ENCODE data around the gene HEMK1. TPM values are rescaled to one million over a fixed set of nuclear protein-coding genes. Genes with fewer than 3 reads are reported as not detected.

Gene HEMK1
- total RNA-seq, 1 experiment from 2014 or later = 15.5 TPM

GRCh38 chr3:50534681-50535330 is 34.5 kb upstream of the HEMK1 start:
- no peaks in the 10 kb centered on the region for H3K36me3 ChIP-seq (replicated peaks; ENCODE audit: control insufficient read depth, insufficient read depth, low read length)
- DNase-seq = no peak
- no peak overlapping the region for H3K4me3 ChIP-seq (ENCODE audit: insufficient read depth, low read depth, low read length)
- peaks cover 3% of the 10 kb centered on the region for H3K27me3 ChIP-seq (ENCODE audit: control insufficient read depth, insufficient read depth, low read length)

- DNase-seq = no peak
- H3K4me3 ChIP-seq (ENCODE audit: insufficient read depth, low read depth, low read length) = no peak overlapping the region
- H3K36me3 ChIP-seq (replicated peaks; ENCODE audit: control insufficient read depth, insufficient read depth, low read length) = no peaks in the 10 kb centered on the region
- H3K27me3 ChIP-seq (ENCODE audit: control insufficient read depth, insufficient read depth, low read length) = no peaks in the 10 kb centered on the region
These were observed 32.7 kb upstream of the HEMK1 start for GRCh38 chr3:50536471-50537180.

DNA sequence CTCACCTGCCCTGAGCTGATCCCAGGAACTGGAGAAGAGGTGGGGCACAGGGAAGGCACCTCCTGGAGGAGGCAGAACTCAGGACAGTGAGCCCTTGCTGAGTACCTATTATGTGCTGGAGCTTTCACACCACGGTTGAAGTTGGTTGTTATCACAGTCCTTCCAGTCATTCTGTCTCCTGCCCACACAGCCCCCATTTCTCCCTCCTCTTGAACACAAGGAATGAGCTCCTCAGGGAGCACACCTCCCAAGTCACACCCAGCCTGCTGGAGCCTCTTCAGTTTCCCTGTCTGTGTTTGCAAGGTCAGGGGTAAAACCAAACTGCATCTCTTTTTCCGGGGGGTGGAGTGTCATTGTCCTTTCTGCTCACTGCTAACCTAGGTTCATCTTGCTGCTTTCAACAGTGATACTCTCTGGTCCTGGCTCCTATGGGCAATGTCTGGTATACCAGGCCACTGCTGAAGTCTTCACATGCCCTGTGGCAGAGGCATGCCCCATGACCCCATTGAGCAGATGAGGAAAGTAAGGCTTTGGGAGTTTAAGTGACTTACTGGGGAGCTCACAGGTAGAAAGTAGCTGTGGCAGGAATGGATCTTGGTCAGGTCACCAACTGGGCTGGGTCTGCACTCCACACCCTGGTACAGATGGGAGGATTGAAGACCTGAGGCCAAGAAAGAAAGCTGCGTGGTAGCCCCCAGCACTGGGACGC is 31.7 kb upstream of the HEMK1 start:
- no peaks in the 10 kb centered on the region for H3K36me3 ChIP-seq (replicated peaks; ENCODE audit: control insufficient read depth, insufficient read depth, low read length)
- H3K27me3 ChIP-seq (ENCODE audit: control insufficient read depth, insufficient read depth, low read length) = no peaks in the 10 kb centered on the region
- H3K4me3 ChIP-seq (ENCODE audit: insufficient read depth, low read depth, low read length) = no peak overlapping the region
- DNase-seq = no peak

DNA sequence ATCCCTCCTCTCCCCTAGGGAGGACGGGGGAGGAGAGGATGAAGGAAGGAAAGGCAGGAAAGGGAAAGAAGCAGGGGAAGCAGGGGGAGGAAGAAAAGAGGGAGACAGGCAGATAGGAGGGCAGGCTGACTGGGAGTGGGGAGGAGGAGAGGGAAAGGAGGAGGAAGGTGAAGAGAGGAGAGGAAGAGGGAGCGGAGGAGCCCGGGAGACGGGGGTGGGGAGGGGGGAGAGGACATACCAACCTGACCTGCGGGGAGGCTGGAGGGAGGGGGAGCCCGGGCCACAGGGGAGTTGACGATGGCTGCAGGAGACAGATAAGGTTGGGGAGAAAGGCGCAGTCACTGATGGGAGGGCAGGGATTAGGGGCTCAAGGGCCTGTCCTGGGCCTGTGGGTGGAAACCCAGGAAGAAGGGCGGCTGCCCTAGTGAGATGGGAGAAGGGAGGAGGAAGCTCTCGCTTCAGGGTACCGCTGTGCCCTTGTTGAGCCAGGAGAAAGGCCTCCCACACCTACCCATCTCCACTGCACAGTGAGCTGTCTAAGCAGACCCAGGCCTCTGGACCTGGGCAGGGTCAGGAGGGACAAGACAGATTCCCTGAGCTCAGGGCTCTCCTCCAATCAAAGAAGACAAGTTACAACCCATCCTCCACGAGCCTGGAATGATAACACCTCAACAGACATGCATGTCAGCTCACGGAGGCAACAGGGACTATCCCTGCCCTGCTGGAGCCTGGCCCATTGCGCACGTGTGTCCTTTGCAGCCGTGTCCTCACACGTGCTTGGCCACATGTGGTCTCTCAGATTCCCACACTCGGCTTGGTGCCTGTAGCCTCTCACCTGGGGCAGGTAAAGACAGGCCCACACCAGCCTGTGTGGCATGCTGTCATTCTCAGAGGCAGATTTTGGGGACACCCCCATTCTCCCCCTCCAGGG is 29.7 kb upstream of the HEMK1 start:
- DNase-seq = peak; percentile 86
- Histone ChIP-seq H3K36me3 (replicated peaks; ENCODE audit: control insufficient read depth, insufficient read depth, low read length) (no peaks in the 10 kb centered on the region), H3K4me3 (ENCODE audit: insufficient read depth, low read depth, low read length) (no peak overlapping the region), H3K27me3 (ENCODE audit: control insufficient read depth, insufficient read depth, low read length) (no peaks in the 10 kb centered on the region)

DNA sequence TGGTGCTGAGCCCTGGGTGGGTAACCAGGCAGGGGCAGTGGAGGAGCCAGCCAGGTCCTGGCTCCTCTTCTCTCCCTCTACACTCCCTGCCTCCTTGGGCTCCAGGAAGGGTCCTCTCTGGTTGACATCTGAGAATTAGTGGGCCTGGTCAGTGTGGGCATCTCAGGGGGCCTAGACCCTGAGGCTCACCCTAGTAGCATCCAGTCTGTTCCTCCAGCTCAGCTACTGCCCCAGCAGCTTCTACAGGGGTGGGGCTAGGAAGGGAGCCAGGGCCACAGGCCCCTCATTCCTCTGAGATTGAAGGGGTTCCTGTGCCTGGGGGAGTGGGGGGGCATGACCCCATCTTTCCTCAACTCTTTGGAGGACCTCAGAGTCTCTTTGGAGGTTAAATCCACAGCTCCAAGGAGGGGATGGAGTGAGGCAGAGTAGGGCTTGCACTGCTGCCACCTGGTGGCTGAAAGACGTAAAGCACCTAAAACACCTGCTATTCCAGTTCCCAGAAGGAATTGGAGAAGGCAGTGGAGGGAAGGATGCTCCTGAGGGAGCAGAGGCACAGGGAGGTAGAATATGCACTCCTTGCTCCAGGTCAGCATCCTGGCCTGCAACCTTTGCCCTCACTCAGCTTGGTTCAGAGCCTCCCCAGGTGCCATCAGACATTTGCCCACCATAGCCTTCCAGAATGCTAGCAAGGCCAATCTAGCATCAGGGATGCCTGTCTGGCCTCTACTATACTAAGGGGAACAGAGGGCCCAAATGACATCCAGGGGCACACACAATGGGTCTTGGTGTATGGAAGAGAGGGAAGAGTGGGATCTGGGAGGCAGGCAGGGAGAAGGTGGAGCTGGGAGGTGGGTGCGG is 26.9 kb upstream of the HEMK1 start:
- Histone ChIP-seq H3K4me3 (ENCODE audit: insufficient read depth, low read depth, low read length) (no peak overlapping the region), H3K27me3 (ENCODE audit: control insufficient read depth, insufficient read depth, low read length) (no peaks in the 10 kb centered on the region), H3K36me3 (replicated peaks; ENCODE audit: control insufficient read depth, insufficient read depth, low read length) (no peaks in the 10 kb centered on the region)
- peak; percentile 98 for DNase-seq

DNA sequence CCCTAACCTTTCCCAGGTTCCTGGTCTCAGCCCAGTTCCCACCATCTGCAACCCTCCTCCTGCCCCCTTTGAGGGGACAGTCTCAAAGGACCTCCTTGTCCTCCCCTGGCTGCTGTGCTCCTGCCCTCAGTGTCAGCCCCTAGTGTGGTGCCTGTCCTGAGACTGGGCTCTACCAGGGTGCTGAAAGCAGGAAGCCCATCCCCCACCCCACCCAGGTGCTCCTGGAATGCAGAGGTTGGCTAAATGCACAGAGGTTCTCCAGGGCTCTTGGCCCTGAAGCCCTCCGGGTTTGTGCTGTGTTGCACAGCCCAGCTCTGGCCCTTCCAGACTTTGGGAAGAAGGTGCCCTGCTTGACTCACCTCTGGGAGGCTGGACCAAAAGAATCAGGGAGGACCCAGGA is 23.5 kb upstream of the HEMK1 start:
- peak; percentile 77 for DNase-seq

DNA sequence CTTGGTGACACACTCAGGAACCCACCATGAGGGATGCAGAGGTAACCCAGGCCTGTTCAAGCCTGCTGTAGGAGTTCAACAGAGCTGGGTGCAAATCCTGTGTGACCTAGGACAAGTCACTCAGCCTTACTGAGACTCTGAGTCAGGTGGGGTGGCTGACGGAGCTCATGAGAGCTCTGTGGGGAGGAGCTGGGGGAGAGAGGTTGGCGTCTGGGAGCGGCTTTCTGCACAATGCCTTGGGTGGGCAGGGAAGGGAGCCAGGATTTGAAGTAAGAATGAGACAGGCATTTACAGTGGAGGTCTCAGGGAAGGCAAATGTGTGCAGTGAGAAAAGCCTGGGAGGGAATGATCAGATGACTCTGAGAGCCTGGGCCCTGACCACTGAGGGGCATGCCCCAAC is 20.1 kb upstream of the HEMK1 start:
- DNase-seq = no peak
- no peak overlapping the region for H3K4me3 ChIP-seq (ENCODE audit: insufficient read depth, low read depth, low read length)

More for the DNA sequence above, 23.5 kb upstream of the HEMK1 start:
- Histone ChIP-seq H3K27me3 (ENCODE audit: control insufficient read depth, insufficient read depth, low read length) (no peaks in the 10 kb centered on the region), H3K4me3 (ENCODE audit: insufficient read depth, low read depth, low read length) (no peak overlapping the region), H3K36me3 (replicated peaks; ENCODE audit: control insufficient read depth, insufficient read depth, low read length) (no peaks in the 10 kb centered on the region)

DNA sequence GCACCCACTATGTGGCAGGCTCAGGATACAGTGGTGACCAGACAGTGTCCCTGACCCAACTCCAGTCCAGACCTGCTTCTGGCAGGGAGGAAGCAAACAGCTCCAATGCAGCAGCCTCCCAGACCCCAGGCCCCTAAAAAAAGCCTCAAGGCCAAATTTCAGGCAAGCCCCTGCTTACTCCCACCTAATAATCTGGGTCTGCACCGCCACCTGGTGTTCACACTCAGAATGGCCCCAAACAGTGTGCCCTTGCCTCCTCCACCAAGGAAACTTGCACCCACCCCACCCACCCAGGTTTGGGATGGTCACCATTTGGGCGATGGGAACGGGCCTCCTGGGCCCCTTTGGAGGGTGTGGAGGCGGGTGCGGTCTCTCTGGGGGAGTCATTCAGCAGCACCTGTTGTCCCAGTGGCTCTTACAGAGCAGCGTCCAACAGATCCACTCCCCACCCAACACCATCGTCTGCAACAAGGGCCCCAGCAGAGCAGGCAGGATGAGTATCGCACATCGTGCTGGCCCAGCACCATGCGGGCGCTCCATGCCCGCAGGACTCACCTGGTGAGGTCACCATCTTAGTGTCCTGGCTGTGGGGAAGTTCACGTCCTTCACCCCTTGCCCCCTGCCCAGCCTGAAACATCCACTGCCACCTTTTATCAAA is 19.1 kb upstream of the HEMK1 start:
- Histone ChIP-seq H3K4me3 (ENCODE audit: insufficient read depth, low read depth, low read length) (no peak overlapping the region), H3K27me3 (ENCODE audit: control insufficient read depth, insufficient read depth, low read length) (no peaks in the 10 kb centered on the region), H3K36me3 (replicated peaks; ENCODE audit: control insufficient read depth, insufficient read depth, low read length) (no peaks in the 10 kb centered on the region)
- peak; percentile 94 for DNase-seq

More for the DNA sequence above, 20.1 kb upstream of the HEMK1 start:
- H3K36me3 ChIP-seq (replicated peaks; ENCODE audit: control insufficient read depth, insufficient read depth, low read length) = no peaks in the 10 kb centered on the region
- H3K27me3 ChIP-seq (ENCODE audit: control insufficient read depth, insufficient read depth, low read length) = no peaks in the 10 kb centered on the region

GRCh38 chr3:50551054-50551659 is 18.2 kb upstream of the HEMK1 start:
- Histone ChIP-seq H3K4me3 (ENCODE audit: insufficient read depth, low read depth, low read length) (no peak overlapping the region), H3K36me3 (replicated peaks; ENCODE audit: control insufficient read depth, insufficient read depth, low read length) (no peaks in the 10 kb centered on the region), H3K27me3 (ENCODE audit: control insufficient read depth, insufficient read depth, low read length) (no peaks in the 10 kb centered on the region)
- no peak for DNase-seq

DNA sequence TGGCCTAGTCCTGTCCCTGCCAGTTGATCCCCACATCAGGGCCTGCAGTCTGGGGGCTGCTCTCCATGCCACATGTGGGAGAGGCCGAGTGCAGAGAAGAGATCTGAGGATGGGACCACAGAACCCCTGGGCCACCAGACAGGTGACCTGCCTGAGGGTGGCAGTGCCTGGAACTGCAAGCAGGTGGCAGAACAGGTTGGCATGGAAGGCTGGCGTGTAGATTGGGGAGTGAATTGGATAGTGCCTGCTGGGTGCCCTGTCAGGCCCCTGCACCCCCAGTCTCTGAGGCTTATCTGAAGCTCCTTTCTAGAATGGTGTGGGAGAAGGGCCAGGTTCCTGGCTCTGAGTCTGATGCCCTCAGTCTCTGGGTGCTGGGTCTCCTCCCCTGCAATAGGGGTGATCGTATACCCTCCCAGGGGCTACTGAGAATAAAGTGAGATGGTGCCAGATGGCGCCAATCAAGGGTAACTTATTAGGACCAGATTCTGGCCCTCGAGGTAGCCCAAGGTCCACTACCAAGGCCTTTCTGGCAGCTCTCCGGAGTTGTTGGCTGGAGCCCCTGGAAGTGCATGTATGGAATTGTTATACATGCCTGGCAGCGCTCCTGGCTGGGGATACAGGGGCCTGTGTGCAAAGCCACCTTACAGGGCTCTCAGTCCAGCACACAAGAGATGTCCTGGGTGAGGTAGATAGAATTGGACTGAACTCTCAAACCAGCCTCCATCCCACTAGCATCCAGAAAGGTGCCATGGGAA is 17.5 kb upstream of the HEMK1 start:
- Histone ChIP-seq H3K27me3 (ENCODE audit: control insufficient read depth, insufficient read depth, low read length) (no peaks in the 10 kb centered on the region), H3K4me3 (ENCODE audit: insufficient read depth, low read depth, low read length) (no peak overlapping the region), H3K36me3 (replicated peaks; ENCODE audit: control insufficient read depth, insufficient read depth, low read length) (no peaks in the 10 kb centered on the region)
- no peak for DNase-seq

GRCh38 chr3:50552598-50552997 is 16.7 kb upstream of the HEMK1 start:
- H3K36me3 ChIP-seq (replicated peaks; ENCODE audit: control insufficient read depth, insufficient read depth, low read length) = no peaks in the 10 kb centered on the region
- no peak for DNase-seq
- no peak overlapping the region for H3K4me3 ChIP-seq (ENCODE audit: insufficient read depth, low read depth, low read length)
- H3K27me3 ChIP-seq (ENCODE audit: control insufficient read depth, insufficient read depth, low read length) = no peaks in the 10 kb centered on the region

DNA sequence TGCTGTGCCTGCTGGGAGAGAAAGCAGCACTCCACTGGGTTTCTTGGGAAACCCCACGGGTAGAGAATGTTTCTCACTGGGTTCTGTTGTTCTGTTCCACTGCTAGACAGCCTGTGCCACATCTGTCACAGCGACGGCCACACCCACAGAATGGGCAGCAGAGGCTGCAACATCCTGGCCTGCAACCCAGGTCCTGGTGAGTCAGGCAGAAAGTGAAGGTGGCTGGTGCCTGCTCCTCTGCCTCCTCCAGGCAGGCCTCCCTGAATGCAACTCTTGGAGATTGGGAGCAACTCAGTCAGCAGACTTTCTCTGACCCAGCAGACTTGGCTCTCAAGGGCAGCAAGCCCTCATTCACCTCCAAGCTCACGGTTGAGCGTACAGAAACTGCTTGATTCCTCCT is 14.8 kb upstream of the HEMK1 start:
- Histone ChIP-seq H3K4me3 (ENCODE audit: insufficient read depth, low read depth, low read length) (no peak overlapping the region), H3K27me3 (ENCODE audit: control insufficient read depth, insufficient read depth, low read length) (no peaks in the 10 kb centered on the region), H3K36me3 (replicated peaks; ENCODE audit: control insufficient read depth, insufficient read depth, low read length) (no peaks in the 10 kb centered on the region)
- DNase-seq = no peak

All from H7 (cell line).